B cell (primary cell): ENCODE data around the gene SERTAD3.

ENCODE experiments used
- CTCF ChIP-seq: fragments of 200-600 bp; IDR thresholded peaks from one replicate; pipeline ENCODE4 v1.8.0; 2022; ENCODE audit warnings: antibody characterized with exemption, mild to moderate bottlenecking
- EZH2 ChIP-seq: IDR thresholded peaks from 2 replicates; pipeline ENCODE4 v1.6.1; 2012; ENCODE audit warnings: borderline replicate concordance, low read depth, mild to moderate bottlenecking, moderate library complexity, low read length; ENCODE audit not compliant: insufficient read depth, poor library complexity, severe bottlenecking

GRCh38 chr19:40469011-40469410 lies 24.9 kb upstream of the SERTAD3 start:
- no peak for TF ChIP-seq CTCF
- no peak for TF ChIP-seq EZH2
